Muscle layer of duodenum (tissue), 2 donors: ENCODE data around the gene FMN2.
"Not testable (repeated sequence)": the region's sequence is repeated elsewhere in the genome, so short reads cannot be mapped to it uniquely, and the experiment has no call there.

Experiments used
- H3K27ac ChIP-seq: one replicate; pipeline ENCODE4 v1.7.0; 2013; ENCODE audit warnings: mild to moderate bottlenecking, low read length
- H3K27me3 ChIP-seq: one replicate; pipeline ENCODE4 v1.7.0; 2013; ENCODE audit warnings: low read depth, mild to moderate bottlenecking, control low read depth, low read length
- H3K36me3 ChIP-seq, 2 donors: one replicate each; pipeline ENCODE4 v1.7.0; 2013; ENCODE audit warnings: low read length in 2 of 2, control low read depth in 1 of 2, mild to moderate bottlenecking in 1 of 2; ENCODE audit not compliant: insufficient read depth in 2 of 2, control insufficient read depth in 1 of 2
- H3K4me1 ChIP-seq, 2 donors: one replicate each; pipeline ENCODE4 v1.7.0; 2013; ENCODE audit warnings: low read length in 2 of 2, mild to moderate bottlenecking in 2 of 2, control low read depth in 1 of 2, moderate library complexity in 1 of 2; ENCODE audit not compliant: insufficient read depth in 2 of 2, control insufficient read depth in 1 of 2
- H3K4me3 ChIP-seq, 2 donors: one replicate each; pipeline ENCODE4 v1.7.0; 2013; ENCODE audit warnings: low read length in 2 of 2, low read depth in 1 of 2, mild to moderate bottlenecking in 1 of 2
- H3K9me3 ChIP-seq, 2 donors: one replicate each; pipeline ENCODE4 v1.7.0; 2013; ENCODE audit warnings: low read length in 2 of 2, control low read depth in 1 of 2, mild to moderate bottlenecking in 1 of 2; ENCODE audit not compliant: control insufficient read depth in 1 of 2
- donor health status: healthy.

Gene FMN2

GRCh38 chr1:240173836-240174235, 82.2 kb downstream of the FMN2 start:
- Histone ChIP-seq H3K36me3 (no peaks in the 10 kb centered on the region), H3K9me3 (no peaks in the 10 kb centered on the region)

DNA sequence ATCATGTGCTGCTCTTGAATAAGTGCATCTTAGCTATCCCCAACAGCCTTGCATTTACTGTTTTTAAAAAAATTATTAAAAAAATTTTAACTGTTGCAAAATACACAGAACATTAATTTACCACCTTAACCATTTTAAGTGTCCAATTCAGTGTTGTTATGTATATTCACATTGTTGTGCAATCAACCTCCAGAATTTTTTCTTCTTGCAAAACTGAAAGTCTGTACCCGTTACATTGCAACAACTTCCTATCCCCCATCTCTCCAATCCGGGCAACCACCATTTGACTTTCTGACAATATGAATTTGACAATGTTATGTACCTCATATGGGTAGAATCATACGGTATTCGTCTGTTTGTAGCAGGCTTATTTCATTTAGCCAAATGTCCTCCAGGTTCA, 83.1 kb downstream of the FMN2 start:
- no peaks in the 10 kb centered on the region for H3K27me3 ChIP-seq
- no peaks in the 10 kb centered on the region for H3K9me3 ChIP-seq
- no peaks in the 10 kb centered on the region for H3K36me3 ChIP-seq
- no peak overlapping the region for H3K27ac ChIP-seq
- no peaks in the 10 kb centered on the region for H3K4me1 ChIP-seq
- no peak overlapping the region for H3K4me3 ChIP-seq

More at GRCh38 chr1:240173836-240174235, 82.2 kb downstream of the FMN2 start:
- no peak overlapping the region for H3K4me3 ChIP-seq
- H3K27me3 ChIP-seq: no peaks in the 10 kb centered on the region
- no peaks in the 10 kb centered on the region for H3K4me1 ChIP-seq
- H3K27ac ChIP-seq: no peak overlapping the region

GRCh38 chr1:240178366-240178765, 86.7 kb downstream of the FMN2 start:
- no peak overlapping the region for H3K4me3 ChIP-seq
- no peaks in the 10 kb centered on the region for H3K27me3 ChIP-seq
- H3K36me3 ChIP-seq: no peaks in the 10 kb centered on the region
- H3K4me1 ChIP-seq: no peaks in the 10 kb centered on the region
- H3K9me3 ChIP-seq: no peaks in the 10 kb centered on the region
- H3K27ac ChIP-seq: no peak overlapping the region

GRCh38 chr1:240184682-240185081, 93.0 kb downstream of the FMN2 start:
- not testable (repeated sequence) for H3K36me3 ChIP-seq, H3K27ac ChIP-seq, H3K9me3 ChIP-seq, H3K4me1 ChIP-seq, H3K4me3 ChIP-seq, H3K27me3 ChIP-seq

DNA sequence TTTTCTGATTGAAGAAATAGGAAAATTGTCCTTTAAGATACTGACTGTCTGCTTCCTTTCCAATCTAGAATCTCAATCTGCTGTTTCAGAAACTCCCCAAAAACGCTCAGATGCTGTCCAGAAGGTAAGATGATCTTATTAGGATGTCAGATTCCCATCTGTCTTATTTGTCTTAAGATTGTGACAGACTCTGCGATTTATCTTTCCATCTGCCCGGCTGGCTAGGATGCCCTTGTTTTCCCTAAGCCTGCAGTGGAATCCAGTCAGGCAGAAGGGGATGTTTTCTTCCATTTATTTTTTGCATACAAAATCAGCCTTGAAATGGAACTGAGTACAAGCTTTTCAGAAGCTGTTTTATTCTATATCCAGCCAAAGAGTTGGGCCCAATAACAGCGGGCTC, 96.5 kb downstream of the FMN2 start:
- Histone ChIP-seq H3K4me3 (no peak overlapping the region), H3K4me1 (no peaks in the 10 kb centered on the region), H3K27me3 (no peaks in the 10 kb centered on the region), H3K36me3 (no peaks in the 10 kb centered on the region), H3K27ac (no peak overlapping the region), H3K9me3 (no peaks in the 10 kb centered on the region)

- Histone ChIP-seq H3K4me1 (peaks cover 0 to 5% of the 10 kb centered on the region in 2 donors), H3K36me3 (no peaks in the 10 kb centered on the region), H3K27ac (no peak overlapping the region), H3K9me3 (no peaks in the 10 kb centered on the region), H3K27me3 (no peaks in the 10 kb centered on the region), H3K4me3 (no peak overlapping the region)
These were observed 97.8 kb downstream of the FMN2 start for GRCh38 chr1:240189386-240189989.

GRCh38 chr1:240190881-240191401, 99.3 kb downstream of the FMN2 start:
- peak overlapping the region; percentile 2 for H3K27ac ChIP-seq
- no peak overlapping the region for H3K4me3 ChIP-seq
- no peaks in the 10 kb centered on the region for H3K27me3 ChIP-seq
- no peaks in the 10 kb centered on the region for H3K36me3 ChIP-seq
- H3K4me1 ChIP-seq: peaks cover 0 to 9% of the 10 kb centered on the region in 2 donors
- H3K9me3 ChIP-seq: no peaks in the 10 kb centered on the region

DNA sequence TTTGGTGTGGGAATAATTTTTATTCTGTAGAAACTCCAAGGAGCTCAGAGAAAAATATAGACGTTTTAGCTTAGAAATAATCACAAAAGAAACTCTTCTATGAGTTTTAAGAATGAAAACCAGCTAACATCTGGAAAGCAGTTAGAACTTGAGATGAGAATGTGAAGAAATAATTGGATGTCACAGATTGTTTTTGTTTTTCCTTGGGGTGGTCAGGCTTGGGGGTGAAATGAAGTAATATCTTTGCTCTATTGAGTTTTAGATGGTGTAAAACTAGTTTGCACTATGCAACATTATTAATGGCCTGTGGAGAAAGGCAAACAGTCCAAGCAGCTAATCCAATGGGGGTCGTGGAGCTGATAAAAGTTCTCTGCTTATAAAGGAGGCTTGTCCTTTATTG, 101.2 kb downstream of the FMN2 start:
- Histone ChIP-seq H3K9me3 (no peaks in the 10 kb centered on the region), H3K36me3 (no peaks in the 10 kb centered on the region), H3K27me3 (no peaks in the 10 kb centered on the region), H3K4me1 (peaks cover 0 to 9% of the 10 kb centered on the region in 2 donors), H3K27ac (no peak overlapping the region), H3K4me3 (no peak overlapping the region)

DNA sequence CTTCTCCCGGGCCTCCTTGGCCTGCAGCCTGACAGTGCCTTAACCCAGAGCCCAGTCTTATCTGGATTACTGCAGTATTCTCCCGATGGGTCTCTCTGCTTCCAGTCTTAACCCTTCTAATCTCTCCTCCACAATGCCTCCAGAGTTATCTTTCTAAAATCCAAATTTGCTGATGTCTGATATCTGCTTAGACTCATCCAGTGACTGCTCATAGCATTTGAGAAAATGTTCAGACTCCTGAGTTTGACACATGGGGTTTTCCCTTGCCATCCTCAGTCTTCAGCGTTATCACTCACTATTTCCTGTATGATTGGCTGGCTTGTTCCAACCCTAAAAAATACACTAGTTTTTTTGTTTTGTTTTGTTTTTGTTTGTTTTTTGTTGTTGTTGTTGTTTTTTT, 102.0 kb downstream of the FMN2 start:
- H3K36me3 ChIP-seq: no peaks in the 10 kb centered on the region
- H3K4me1 ChIP-seq: peaks cover 0 to 9% of the 10 kb centered on the region in 2 donors
- H3K9me3 ChIP-seq: no peaks in the 10 kb centered on the region
- H3K27me3 ChIP-seq: no peaks in the 10 kb centered on the region
- H3K27ac ChIP-seq: peak overlapping the region; percentile 8
- H3K4me3 ChIP-seq: no peak overlapping the region

DNA sequence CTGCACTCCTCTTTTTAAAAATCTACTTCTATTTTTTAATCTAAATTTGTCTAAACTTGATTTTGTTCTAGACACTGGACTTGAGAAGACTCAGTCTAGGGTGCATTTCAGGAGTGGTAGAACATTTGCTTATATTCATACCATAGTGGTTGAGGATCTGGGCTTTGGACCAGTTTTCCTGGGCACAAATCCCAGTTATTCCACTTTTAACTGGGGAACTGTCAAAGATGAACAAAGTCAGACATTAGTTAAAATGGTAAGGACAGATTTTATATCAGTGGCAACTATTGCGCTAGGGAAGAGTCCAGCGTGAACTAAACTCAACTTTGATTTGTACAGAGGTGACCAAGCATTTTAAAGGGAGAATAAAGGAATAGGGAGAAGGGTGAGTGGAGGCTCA, 102.4 kb downstream of the FMN2 start:
- Histone ChIP-seq H3K27me3 (no peaks in the 10 kb centered on the region), H3K9me3 (no peaks in the 10 kb centered on the region), H3K4me3 (no peak overlapping the region), H3K27ac (peak overlapping the region; percentile 8), H3K4me1 (peaks cover 0 to 9% of the 10 kb centered on the region in 2 donors), H3K36me3 (no peaks in the 10 kb centered on the region)

GRCh38 chr1:240198376-240198775, 106.7 kb downstream of the FMN2 start:
- Histone ChIP-seq H3K4me3 (no peak overlapping the region), H3K4me1 (peaks cover 0 to 9% of the 10 kb centered on the region in 2 donors)

More at GRCh38 chr1:240198376-240198775, 106.7 kb downstream of the FMN2 start:
- Histone ChIP-seq H3K27me3 (no peaks in the 10 kb centered on the region), H3K9me3 (peaks cover 0 to 8% of the 10 kb centered on the region in 2 donors), H3K36me3 (no peaks in the 10 kb centered on the region), H3K27ac (no peak overlapping the region)
